GM18909 (cell line): ENCODE results near the gene CARMIL3.

Experiments used
- ATAC-seq: cut with Tn5 transposase; IDR thresholded peaks from one replicate; pipeline ENCODE4 v1.9.1; 2021; ENCODE audit warnings: mild to moderate bottlenecking; ENCODE audit not compliant: unreplicated experiment, poor library complexity

The CARMIL3 gene

DNA sequence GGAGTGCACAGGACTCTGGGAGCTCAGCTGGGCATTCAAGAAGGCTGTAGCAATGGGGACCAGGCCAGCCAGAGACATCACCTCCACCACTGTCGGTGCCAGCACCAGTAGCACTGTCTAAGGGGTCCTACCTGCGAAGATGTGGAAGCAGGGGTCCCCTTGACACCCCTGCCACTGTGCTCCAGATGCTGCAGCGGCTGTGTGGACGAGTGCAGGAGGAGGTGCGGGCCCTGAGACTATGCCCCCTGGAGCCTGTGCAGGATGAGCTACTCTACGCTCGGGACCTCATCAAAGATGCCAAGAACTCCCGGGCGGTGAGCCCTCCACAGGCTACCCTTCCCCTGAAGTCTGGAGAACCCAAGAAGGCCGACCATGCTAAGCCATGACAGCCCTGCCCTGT, 8.6 kb downstream of the CARMIL3 start:
- no peak for ATAC-seq

DNA sequence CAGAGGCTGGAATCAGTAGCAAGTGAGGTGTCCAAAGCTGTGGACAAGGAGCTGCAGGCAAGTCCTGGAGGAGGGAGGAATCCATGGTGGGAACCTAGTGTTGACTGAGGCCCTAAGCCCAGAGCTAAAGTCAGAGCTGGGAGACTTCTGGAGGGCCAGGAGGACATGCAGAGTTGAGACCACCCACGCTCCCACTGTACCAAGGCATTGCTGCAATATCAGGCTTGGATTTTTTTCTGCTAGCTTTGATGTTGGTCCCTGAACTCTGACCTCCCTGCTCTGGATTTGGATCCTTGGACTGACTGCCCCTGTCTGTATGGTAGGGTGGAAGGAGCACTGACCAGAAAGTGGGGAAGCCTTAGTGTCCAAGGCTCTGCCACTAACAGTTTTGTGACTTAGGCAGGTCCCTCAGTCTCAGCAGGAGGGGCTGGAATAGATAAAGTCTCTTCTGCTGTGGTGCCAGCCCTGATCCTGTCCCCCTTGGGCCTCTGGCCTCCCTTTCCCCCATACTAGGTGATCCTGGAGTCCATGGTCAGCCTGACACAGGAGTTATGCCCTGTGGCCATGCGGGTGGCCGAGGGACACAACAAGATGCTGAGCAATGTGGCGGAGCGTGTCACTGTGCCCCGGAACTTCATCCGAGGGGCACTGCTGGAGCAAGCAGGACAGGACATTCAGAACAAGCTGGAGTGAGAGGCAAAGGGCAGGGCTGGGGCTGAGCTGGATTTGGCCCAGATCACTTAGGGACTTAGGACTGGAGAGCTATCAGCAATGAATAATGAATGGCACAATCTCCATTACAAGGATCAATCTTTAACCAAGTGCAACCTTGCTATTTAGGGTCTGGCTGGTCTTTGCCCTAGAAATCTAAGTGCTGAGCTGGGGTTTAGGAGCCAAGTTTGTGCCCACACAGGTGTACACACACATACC, 9.4 kb downstream of the CARMIL3 start:
- ATAC-seq = no peak

DNA sequence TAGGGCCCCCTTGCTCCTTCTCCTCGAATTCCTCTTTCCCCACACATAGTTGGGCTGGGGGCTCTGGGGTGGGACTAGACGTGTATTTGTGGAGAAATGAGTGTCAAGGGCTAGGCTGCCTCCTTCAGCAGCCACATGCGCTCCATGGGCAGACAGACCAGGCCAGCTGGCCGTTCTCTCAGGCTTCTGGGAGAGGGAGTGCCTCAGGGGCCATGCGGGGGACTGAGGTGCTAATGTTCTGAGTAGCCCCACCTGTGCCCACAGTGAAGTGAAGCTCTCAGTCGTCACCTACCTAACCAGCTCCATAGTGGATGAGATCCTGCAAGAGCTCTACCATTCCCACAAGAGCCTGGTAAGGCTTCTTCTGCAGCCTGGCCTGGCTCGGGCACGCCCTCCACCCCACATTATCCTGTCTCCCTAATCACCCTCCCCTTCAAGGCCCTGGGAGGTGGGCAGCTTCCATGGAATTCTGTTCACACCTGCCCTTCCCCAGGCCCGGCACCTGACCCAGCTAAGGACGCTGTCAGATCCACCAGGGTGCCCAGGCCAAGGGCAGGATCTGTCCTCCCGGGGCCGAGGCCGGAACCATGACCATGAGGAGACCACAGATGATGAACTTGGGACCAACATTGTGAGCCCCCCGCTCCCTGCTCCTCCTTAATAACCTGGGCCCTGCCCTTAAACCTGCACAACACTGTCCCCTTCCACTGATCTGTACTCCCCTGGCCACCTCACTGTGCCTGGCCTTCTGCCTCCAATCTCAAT, 10.6 kb downstream of the CARMIL3 start:
- ATAC-seq = no peak

- ATAC-seq = no peak
Observed at GRCh38 chr14:24063263-24063836, 11.5 kb downstream of the CARMIL3 start.

GRCh38 chr14:24064091-24064795, 12.4 kb downstream of the CARMIL3 start:
- no peak for ATAC-seq

DNA sequence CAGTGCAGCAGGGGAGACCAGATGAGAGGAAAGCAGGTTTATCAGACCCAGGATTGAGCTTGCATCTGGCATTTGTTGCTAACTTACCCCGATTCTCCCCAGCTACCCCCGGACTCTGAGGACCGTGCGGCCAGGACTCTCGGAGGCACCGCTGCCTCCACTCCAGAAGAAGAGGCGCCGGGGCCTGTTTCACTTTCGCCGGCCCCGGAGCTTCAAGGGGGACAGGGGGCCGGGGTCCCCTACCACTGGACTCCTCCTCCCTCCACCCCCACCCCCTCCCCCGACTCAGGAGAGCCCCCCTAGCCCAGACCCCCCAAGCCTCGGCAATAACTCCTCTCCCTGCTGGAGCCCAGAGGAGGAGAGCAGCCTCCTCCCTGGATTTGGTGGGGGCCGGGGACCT, 13.0 kb downstream of the CARMIL3 start:
- ATAC-seq = no peak

DNA sequence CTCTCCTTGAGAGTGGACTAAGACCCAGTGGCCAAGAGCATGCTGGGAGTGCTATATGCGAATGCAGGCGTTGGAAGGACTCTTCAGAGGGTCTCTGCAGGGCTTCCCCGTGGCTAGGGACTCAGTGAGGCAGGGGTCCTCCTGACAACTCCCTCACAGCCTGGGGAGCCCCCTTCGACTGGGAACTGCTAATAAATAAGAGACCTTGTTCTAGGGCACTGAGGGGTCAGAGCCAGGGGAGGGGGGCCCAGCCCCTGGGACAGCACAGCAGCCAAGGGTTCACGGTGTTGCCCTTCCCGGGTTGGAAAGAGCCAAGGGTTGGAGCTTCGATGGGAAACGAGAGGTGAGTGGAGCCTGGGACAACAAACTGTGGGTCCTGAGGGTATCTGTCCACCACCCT, 13.6 kb downstream of the CARMIL3 start:
- ATAC-seq = no peak

DNA sequence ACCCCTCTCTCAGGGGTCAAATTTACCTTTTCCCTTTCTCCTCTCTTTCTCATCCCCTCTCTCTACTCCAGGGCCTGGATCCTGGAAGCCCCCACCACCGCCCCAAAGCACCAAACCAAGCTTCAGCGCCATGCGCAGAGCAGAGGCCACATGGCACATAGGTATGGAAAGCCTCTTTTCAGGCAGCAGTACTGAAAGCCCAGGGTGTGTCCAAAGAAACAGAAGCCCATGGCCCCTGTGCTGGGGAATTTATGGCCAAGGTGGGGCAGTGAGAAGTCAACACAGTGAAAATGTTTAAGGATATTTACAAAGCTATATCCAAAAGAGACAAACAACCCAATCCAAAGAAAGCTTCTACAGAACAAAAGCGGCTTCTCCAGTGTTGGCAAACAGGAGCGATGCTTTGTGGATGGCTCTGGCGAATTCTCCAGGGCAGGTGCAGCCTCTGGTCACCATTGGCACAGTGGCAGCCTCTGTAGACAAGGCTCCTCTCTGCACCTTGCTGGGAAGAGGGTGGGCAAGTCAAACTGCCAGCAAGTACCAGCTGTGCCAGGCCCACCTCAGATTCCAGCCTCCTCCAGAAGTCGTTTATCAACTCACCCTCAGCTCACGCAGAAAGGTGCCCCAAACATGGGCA, 14.8 kb downstream of the CARMIL3 start:
- ATAC-seq = no peak

DNA sequence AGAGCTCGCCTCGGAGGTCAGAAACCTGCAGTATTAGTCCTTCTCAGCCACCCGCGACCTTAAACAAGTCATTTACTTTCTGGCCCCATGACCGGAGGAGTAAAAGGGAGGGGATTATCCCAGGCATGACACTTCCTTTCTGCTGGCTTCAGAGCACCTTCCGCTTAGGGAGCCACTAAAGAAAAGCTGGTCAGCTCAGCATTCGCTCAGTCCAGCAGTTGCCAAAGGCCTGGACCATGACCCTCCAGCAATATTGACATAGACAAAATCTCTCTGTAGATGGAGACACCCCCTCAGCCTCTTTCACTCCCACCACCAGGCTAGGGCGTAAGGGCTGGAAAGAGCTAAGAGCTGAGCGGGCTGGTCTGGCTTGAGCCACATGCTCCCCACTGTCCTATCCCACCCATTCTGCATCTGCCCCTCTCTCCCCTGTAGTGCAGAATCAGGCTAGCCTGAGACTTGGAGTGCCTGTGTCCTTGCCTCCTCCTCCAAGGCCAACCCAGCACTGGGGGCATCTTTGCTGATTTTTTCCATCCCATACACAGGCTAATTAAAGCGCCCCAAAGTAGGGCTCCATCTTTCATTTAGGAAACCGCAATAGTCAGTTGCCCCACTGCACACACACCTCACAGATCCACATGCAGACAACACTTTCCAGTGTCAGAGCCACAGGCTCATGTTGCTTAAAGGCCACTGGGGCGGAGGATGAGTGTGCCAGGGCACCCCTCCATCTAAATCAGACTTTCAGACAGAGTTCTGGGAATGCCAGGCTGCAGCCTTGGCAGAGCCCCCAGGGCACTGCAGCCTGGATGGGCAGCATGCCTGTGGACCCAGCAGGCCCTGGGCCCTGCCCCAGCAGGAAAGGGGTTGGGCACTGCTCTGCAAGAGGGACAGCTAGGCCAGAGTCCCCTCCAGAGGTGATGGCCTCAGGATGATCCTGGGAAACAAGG, 15.6 kb downstream of the CARMIL3 start:
- no peak for ATAC-seq

- ATAC-seq = no peak
Observed at GRCh38 chr14:24068711-24069410, 17.1 kb downstream of the CARMIL3 start.

DNA sequence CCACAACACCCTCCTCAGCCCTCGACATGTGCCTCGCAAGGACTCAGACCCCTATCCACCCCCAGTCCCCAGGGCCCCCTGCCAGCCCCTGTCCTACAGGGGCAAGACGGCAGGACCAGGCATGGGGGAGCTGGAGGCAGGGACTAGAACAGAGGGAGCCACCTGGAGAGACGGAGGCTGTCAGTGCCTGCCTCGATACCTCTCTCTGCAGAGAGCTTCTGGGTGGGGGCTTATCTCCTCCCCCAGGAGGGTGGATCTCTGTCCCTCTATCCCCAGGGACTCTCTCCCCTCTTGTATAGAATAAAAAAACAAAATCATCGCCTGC, 17.6 kb downstream of the CARMIL3 start:
- no peak for ATAC-seq

GRCh38 chr14:24070285-24071143, 18.7 kb downstream of the CARMIL3 start:
- ATAC-seq = no peak

- ATAC-seq = no peak
Observed at GRCh38 chr14:24071144-24071697, 19.4 kb downstream of the CARMIL3 start, which contains the start of gene CPNE6. CPNE6 (plus strand) TSS chr14:24071562; CDS start chr14:24072937, 1,375 bp downstream.

GRCh38 chr14:24071836-24072430, 20.1 kb downstream of the CARMIL3 start:
- ATAC-seq = no peak

DNA sequence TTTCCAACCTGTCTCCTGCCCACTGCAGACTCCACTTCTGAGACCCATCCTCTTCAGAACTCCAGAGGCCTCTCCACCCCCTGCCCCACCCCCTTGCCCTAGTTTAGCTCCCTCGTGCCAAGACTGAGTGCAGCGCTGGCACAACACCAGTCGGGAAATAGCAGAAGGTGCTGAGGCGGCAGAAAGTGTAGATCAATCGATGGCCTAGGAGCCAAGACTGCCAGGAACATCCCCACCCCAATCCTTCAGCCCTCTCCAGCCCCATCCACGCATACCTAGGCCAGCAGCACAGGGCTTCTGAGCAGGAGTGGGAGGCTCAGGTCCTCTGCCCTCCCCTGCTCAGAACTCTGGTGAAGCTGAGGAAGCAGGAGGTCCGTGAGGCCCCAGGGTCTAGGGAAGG, 20.6 kb downstream of the CARMIL3 start:
- ATAC-seq = no peak

GRCh38 chr14:24072881-24073877, 21.4 kb downstream of the CARMIL3 start:
- no peak for ATAC-seq
